HG02885 (cell line): ENCODE results near the gene FAR2.
"Not testable (repeated sequence)": the region's sequence is repeated elsewhere in the genome, so short reads cannot be mapped to it uniquely, and the experiment has no call there.

Source experiments
- ATAC-seq: cut with Tn5 transposase; IDR thresholded peaks from one replicate; pipeline ENCODE4 v1.9.1; 2021; ENCODE audit warnings: mild to moderate bottlenecking; ENCODE audit not compliant: unreplicated experiment, poor library complexity

FAR2 gene

DNA sequence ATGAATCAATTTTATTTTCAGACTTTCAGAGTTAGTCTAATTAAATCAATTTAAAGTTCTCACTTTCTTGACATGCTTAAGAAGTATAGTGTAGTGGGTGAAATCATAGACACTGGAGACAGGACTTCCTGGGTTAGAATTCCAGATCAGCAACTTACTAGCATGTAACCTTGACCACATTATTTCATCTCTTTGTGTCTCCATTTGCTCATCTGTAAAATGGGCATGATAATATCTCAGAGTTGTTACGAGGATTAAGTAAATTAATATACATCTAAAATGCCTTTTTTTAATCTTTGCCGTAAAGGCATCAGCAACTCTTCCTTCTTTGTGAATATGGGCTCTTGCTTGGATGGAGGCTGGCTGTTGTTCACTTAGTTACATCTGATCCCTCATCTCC, 233.2 kb downstream of the FAR2 start:
- no peak for ATAC-seq

DNA sequence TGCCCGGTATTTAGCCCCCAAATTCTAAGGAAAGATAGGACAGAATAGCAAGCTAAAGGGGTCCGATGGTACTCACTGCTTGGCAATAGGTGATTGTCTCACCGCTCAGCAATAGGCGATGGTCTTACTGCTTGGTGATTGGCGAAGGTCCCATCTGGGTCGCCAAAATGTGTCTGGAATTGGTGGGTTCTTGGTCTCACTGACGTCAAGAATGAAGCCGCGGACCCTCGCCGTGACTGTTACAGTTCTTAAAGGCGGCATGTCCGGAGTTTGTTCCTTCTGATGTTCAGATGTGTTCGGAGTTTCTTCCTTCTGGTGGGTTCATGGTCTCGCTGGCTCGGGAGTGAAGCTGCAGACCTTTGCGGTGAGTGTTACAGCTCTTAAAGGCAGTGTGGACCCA, 236.1 kb downstream of the FAR2 start:
- ATAC-seq: not testable (repeated sequence)
